NCI-H1417 (cell line): ENCODE results near the gene RASA3.
A peak's percentile ranks its signal among the peaks of the same experiment; 100 is the strongest.

Experiments
- DNase-seq, 3 experiments: peaks; one replicate each; lab custom pipeline; 2025; lab: John Stamatoyannopoulos, UW

RASA3 gene

GRCh38 chr13:113981611-113982295 is 150.7 kb downstream of the RASA3 start:
- DNase-seq, result no peak

GRCh38 chr13:113981194-113981605 is 151.2 kb downstream of the RASA3 start:
- DNase-seq, result peak; percentile 98 to 100 (median 99)

GRCh38 chr13:113980489-113981064 is 151.8 kb downstream of the RASA3 start:
- peak in 2 of 3 experiments; percentile 28 to 52 for DNase-seq

- no peak for DNase-seq
These were observed 152.5 kb downstream of the RASA3 start for GRCh38 chr13:113979791-113980471.

GRCh38 chr13:113978741-113979481 is 153.5 kb downstream of the RASA3 start:
- no peak for DNase-seq

- DNase-seq, result no peak
These were observed 154.4 kb downstream of the RASA3 start for GRCh38 chr13:113977976-113978375.

GRCh38 chr13:113976711-113977684 is 155.4 kb downstream of the RASA3 start:
- DNase-seq, result no peak

- DNase-seq, result no peak
These were observed 157.0 kb downstream of the RASA3 start for GRCh38 chr13:113975416-113975815.

GRCh38 chr13:113974304-113975281 is 157.8 kb downstream of the RASA3 start:
- DNase-seq, result no peak

GRCh38 chr13:113973218-113974164 is 158.9 kb downstream of the RASA3 start, which contains the start of gene C13orf46:
Gene C13orf46 (minus strand): TSS chr13:113974076. CDS start chr13:113973997, 79 bp downstream.
- DNase-seq, result no peak

GRCh38 chr13:113972451-113973217 is 159.8 kb downstream of the RASA3 start:
- no peak for DNase-seq

GRCh38 chr13:113971471-113972231 is 160.8 kb downstream of the RASA3 start:
- no peak for DNase-seq

GRCh38 chr13:113970810-113971470 is 161.5 kb downstream of the RASA3 start:
- no peak for DNase-seq

- DNase-seq, result no peak
These were observed 162.3 kb downstream of the RASA3 start for GRCh38 chr13:113969973-113970611.

GRCh38 chr13:113969311-113969972 is 163.0 kb downstream of the RASA3 start:
- no peak for DNase-seq
